ENCODE data around the gene STAT1.
"Not testable (repeated sequence)": the region's sequence is repeated elsewhere in the genome, so short reads cannot be mapped to it uniquely, and the experiment has no call there.

STAT1 gene

DNA sequence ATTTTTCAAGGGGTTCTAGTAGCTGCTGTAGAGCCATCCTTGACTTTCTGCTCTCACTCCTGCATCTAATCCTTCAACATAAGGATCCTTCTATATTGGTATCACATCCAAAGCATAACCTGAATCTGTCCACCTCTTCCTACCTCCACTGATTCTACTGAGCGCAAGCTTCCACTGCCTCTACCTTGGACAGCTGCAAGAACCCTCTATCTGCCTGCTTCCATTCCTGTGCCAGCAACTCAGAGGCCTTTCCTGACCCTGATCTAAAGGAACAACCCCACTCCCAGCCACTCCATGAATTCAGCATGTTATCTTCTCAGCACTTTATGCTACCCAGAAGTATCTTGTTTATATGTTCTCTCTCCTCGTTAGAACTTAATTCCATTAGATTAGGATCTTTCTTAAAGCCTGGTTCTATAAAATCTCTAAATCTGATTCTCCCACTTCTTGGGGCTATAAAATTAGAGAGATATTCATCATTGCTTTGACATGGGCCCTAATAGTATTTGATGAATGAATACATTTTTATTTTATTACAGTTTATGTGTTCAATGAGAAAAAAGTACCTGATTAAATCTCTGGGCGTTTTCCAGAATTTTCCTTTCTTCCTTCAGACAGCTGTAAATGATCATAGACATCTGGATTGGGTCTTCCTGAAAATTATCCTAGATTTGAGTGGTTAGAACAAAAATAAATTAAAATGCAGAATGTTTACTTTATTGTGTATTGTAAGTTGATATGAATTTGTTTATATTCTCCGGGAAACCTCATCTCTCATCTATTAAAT is 6.8 kb downstream of the STAT1 start:
- DNase-seq, result no peak

DNA sequence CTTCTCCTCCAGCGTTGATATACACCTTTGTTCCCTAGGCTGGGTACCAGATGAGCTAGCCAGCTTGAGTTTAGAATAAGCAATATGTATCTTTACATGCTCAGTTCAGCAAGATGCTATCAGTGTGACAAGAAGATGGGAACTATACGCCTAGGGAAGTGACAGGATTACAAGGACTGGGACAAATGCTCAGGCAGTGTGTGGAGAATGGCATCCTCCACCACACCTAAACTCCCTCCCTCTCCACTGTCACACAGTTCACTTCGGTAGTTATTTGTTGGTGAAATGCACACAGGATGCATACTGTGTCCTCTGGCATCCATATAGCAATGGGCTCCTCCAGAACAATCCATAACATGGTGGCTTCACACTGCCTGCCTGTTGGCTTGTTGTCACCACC is 7.7 kb downstream of the STAT1 start:
- no peak for DNase-seq

DNA sequence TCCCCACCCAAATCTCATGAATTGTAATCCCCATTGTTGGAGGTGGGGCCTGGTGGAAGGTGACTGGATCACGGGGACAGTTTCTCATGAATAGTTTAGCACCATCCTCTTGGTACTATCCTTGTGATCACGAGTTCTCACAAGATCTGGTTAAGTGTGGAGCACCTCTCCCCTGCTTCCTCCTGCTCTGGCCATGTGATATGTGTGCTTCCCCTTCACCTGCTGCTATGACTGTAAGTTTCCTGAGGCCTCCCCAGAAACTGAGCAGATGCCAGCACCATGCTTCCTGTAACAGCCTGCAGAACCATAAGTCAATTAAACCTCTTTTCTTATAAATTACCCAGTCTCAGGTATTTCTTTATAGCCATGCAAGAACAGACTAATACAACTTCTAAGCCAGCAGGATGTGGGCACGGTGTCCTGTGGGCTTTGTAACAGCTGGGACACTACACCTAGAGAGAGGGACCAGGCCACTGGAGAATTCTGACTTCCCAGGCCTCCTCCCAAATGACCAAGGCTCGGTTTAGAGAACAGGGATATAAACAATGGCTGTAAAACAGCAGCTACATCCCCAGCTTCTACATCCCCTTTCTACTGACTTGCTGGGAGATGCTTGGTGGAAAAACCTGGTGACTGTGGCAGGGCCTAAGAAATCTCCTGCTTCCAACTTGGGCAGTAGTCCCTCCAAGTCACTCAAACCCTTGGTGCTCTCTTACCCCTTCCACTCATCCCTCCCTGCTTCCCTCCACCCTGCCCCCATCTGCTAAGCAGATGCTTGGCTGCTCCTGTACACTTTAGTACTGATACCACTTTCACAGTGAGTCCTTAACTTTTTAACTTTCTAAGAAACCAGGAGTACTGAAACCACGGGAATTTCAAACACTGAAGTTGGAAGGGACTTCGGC is 10.3 kb downstream of the STAT1 start:
- DNase-seq, result no peak

DNA sequence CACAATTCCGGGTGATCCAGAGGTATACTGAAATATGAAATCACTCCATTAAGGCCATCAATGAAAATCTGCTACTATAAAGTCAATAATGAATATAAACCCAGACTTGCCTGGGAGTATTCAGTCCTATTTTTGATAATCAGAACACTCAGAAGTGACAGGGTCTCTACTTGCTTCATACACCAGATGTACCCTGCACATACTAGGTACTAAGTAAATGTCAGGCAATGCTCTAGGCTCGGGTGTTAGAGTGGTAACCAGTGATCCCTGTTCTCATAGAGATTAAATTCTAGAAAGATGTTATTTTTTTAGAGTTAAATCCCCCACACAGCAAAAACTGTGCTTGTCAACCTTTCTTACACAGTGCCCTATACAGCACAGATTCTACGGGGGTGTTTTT is 12.3 kb downstream of the STAT1 start:
- no peak for DNase-seq

DNA sequence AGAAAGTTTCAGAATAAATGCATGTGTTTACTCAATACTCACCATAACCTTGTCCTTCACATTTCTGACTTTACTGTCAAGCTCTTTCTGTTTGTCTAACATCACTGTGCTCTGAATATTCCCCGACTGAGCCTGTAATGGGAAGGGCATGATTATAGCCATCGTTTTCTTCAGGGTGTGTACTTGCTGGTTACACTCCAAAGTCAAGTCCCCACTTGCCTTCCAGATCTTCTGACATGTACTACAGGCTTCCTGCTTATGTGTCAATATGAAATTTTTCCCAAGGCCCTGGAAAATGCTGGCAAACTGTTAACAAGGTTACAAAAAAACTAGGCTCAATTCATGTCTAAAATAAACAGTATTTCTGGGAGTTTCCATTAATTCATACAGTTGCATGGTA is 12.9 kb downstream of the STAT1 start:
- no peak for DNase-seq

DNA sequence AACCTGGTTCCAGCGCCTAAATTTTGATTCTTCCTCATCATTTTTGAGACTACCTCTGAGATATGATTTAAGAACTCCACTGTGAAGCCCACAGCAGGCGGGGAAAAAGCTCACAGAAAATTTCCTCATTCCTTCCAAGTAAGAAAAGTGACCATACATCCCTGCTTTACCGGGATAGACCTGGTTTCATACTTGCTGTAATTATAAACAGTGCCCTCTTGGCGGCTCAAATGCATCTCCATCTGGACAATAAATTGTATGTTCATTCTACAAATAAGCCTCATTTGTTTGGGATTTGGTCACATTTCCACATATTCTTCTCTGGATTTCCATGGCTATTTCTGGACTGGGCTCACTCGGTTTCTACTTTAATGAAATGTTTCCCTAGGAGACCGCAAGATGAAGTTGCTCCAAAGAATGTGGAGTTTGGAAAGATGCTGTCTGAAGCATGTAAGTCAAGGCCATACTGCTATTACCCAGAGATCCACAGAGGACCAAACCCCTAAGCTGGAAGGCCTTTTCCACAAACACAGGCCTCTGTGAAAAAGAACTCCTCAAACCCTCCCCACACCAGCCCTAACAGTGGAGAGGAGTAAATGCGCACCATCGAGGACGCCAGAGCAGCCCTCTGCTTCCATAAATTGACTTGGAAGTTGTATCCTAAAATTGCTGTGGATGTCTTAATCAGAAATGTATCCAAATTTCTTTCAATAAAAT is 13.9 kb downstream of the STAT1 start:
- no peak for DNase-seq

DNA sequence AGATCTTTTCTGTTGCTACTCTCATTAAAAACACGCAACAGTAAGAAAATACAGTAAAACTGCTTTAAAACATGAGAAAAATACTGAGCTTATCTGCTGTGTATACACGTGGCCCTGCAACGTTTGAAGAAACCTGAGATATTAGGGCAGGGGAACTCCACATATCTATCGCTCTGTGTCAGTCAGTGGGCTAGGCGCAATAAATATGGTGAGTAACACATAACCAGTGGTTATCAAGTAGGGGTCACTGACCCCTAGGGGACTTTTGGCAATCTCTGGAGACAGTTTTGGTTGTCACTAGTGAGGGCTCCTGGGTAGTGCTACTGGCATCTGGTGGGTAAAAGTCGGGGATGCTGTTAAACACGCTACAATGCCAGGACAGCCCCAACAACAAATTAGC is 14.9 kb downstream of the STAT1 start:
- no peak for DNase-seq

DNA sequence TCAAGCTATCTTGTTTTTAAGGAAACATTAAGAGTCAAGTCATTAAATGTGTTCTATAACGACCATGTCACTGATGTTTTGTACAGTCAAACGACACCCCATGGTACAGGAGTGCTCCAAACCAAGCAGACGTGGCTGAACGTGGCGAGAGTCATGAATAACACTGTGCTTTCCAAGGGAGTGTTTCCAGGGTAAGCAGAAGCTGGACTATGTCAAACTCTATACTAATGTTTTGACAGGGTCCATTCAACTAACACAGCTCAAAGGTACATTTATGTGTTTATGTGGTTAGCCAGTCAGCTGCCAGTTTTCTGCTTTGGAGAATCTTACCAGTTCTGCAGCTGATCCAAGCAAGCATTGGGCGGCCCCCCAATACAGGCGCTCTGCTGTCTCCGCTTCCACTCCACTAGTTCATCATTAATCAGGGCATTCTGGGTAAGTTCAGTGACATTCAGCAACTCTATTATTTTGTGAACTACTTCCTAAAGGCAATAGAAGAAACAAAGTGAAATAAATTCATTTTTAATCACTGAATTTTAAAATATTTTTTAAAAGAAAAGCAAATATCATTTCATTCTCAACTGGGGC is 16.4 kb downstream of the STAT1 start:
- DNase-seq, result no peak

DNA sequence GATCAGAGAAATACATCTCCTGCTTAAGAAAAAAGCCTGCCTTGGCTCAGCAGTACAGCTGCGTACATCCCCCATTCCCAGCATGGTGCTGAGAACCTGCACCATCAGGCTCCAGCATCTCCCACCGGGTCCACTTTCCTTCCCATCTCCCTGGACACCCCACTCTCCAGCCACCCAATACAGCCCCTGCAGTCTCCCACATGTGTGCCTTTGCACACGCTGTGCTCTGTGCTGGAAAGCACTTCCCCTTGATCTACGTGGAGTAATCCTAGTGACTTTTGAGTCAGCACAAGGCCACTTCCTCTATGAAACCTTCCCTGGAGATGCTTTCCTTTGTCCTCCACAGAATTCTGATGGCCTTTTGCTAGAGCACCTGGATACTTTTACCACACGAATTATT is 17.0 kb downstream of the STAT1 start:
- no peak for DNase-seq

DNA sequence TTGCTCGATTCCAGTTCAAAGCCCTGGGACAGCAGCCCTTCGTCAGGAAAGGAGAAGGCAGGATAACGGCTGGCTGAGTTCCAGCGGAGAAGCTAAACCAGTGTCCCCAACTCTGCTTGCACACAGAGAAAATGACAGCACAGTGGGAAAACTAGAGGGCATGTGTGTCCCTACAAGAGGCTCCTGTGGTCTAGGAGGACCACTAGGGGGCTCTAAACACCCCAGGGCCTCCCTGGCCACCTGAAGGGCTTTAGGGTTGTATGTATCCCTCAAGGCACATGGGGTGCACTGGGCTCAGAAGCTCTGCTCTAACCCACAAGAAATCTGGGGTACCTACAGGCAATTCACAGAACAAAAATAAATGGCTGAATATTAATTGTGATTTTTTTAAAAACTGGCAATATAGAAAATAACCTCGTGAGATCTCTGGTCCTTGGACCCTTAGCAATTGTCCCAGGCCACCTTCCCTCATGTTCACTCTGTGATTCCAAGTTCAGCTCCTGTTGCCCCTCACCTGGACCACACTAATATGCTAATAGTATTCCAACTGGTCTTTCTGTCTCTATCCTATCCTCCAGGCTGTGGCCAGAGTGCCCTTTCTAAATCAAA is 17.5 kb downstream of the STAT1 start:
- DNase-seq, result no peak

DNA sequence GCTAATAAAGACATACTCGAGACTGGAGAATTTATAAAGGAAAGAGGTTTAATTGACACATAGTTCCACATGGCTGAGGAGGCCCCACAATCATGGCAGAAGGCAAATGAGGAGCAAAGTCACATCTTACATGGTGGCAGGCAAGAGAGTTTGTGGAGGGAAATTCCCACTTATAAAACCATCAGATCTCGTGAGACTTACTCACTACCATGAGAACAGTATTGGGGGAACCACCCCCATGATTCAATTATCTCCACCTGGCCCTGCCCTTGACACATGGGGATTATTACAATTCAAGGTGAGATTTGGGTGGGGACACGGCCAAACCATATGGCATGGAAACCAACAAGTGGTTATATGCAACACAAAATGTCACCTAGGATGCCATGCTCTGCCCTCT is 18.7 kb downstream of the STAT1 start:
- not testable (repeated sequence) for DNase-seq

DNA sequence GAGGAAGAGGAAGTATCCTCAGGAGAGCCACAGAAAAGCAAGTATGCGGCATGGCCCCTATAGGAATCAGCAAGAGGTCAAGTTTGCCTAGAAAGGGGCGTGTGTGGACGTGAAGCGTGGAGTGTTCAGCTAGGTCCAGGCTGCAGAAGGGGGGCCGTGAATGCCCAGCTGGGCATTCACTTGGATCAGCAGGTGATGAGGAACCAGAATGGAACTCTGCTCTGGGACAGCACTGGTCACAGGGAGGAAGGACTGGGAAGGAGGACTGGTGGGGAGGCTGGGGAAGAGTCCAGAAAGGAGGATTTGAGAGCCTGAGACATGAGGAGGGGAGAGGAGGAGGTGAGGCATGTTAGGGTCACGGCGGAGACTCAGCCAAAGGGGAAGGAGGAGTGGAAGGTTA is 19.8 kb downstream of the STAT1 start:
- DNase-seq, result no peak

DNA sequence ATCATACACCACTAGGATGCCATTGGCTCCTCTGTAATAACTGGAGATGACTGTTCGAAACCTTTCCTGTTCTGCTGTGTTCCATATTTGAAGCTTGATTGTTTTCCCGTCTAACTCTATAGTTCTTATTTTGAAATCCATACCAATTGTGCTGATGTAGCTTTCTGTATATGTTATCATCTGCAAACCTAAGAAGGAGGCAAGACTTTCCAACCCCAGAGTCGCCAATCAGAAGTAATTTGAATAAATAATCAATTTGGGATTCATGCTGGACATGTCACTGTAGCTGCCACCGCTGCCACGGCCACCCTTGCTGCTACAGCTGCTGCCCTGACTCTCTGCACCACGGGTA is 20.7 kb downstream of the STAT1 start:
- DNase-seq, result no peak

DNA sequence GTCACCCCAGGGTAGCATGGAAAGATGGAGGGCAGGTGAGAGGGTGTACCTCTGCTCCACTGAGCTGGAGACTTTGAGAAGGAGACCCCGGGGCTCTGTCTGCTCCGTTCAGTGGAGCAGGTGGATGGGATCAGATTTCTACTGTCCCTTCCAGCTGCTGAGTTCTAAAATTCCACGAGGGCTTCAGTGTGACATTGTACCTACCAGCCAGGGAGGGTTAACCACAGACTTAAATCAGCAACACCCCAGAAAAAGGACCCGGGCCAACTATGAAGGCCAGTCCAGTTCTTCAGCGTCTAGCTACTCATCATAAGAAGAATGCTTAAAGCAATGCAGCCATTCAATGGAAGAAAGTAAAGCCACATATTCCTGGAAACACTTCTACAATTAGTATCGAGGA is 23.8 kb downstream of the STAT1 start:
- no peak for DNase-seq

DNA sequence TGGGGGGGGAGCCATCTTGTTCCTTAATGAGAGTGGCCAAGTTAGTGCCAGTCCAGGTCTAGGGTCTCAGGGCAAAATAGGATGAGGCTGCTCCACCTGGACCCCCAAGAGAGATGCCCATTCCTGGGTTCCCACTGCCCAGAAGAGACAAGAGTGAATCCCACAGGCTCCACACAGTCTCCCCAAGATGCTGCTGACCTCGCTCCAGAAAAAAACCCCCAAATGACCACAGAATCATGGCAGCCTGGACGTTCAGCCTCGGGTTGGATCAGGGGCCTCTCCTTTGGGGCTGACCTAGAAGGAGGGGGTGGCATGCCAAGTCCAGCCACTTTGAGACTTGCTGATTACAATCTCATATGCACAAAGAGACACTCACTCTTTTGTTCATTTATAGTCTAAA is 25.1 kb downstream of the STAT1 start:
- no peak for DNase-seq

DNA sequence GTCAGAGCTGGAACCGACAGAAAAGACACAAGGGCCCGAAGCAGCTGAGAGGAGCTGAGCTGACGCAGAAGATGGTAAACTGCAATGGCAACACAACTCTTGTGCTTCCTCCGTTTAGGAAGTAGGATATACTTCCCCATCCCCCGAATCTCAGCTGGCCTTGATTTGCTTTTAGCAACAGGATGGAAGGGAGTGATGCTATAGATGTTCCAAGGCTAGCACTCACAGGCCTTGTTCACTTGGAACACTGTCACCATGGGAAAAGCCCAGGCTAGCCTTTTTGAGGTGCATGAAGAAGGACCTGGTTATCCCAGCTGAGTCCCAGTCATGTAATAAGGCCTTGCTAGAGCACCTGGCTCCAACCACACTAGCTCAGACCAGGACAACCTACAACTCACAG is 26.0 kb downstream of the STAT1 start:
- no peak for DNase-seq

DNA sequence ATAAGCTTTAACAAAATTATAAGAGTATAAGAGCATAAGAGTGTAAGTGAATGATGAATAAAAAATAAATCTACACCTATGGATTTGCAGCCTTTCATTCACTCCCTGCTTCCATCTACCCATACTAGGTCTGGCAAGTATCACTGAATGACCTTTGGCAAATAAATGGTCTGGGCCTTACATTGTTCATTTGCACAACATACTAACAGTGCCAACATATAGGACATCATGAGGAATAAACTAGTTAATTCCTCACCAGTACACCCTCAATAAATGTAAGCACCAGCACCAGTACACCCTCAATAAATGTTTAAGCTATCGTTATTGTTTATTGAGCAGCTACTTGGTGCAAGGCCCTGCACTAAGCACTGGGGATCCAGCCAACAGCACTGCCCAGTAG is 26.9 kb downstream of the STAT1 start:
- DNase-seq, result no peak

DNA sequence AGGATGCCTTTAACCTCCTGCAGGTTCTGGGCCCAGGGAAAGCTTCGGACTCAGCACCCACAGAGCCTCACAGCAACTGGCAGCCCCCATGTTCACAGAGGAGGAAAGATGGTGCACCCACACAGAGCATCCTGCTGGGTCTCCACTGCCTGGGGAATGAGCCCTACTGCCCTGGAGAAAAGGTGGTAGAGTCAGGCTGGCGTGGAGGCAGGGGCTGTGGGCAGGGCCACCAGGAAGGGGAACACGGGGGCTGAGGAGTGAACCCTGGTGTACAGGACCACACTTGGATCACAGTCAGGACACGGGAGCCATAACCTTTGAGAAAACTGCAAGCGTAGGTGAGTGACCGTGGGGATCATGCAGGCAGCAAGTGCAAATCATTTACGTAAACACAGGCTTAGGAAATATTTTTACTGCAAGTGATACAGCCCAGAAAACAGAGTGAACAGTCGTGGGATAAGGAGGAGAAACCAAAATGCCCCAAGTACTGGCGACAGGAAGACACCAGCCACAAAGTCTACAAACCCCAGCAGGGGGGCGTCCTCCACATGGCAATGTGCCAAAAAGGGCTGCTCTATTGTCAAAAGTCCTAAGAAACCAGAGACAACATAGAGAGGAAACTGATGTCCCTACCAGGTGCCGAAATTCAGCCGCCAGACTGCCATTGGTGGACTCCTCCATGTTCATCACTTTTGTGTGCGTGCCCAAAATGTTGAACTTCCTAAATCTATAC is 27.6 kb downstream of the STAT1 start:
- DNase-seq, result no peak

DNA sequence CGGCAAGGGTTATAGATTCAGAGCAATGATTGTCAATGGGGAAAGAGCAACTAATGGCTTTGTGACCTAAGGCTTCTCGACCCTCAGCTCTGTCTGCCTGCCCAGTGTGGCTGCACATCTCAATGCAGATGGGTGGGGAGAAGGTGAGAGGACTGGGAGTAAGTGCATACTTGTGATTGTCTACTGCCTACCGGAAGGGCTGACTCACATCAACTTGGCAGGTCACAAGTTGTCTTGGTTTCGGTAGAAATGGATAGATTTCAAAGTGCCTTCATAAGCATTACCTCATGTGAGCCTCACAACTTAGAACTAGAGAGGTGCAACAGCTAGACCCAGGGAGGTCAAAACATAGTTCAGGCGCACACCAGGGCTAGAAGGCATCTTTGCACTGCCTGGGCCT is 29.4 kb downstream of the STAT1 start:
- DNase-seq, result no peak

DNA sequence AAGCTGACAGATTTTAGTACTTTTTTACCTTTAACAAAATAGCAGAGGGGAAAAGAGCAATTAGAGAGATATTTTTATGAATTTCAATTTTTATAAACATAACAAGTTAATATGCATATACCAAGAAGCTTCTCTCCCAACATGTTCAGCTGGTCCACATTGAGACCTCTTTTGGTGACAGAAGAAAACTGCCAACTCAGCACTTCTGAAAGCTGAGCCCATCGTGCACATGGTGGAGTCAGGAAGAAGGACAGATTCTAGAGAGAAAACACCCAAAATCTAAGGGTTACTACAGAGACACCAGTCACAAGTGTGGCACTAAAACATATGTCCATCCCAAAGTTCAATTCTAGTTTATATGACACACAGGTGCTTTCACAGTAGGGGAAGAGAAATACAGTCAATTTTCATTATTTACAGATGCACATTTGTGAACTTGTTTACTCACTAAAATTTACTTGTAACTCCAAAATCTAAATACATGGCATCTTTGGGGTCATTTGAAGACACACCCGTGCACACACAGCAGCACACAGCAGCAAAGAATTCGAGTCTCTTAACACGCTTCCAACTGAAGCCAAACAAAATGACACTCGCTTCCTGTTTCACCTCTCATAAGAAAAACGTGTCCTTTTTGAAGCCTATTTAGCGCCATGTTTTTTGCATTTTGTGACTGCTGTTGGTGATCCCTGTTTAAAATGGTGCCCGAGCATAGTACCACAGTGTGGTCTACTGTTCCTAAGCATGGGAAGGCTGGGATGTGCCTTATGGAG is 31.5 kb downstream of the STAT1 start:
- no peak for DNase-seq

DNA sequence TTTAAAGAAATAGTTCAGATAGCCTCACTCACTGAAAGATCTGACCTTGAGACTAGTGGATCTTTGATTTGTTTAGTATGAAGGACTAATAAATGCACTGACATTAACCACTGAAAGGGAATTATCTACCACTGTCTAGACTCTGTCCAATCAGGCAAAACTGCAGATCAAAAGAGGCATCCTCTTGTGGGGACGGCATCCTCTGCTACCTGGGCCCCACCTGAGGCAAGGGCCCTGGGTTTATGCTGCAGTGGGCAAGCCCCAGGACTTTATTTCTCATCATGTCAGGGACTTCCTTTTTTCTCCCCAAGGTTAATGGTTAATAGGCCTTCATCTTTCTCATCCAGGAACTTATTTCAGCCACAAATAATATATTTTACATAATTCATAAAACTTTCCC is 32.2 kb downstream of the STAT1 start:
- DNase-seq, result no peak
